Neutrophil (primary cell): ENCODE results near the gene ST8SIA2.

ENCODE experiments used
- H3K27ac ChIP-seq: fragments of 200-600 bp; sonication (generic); 2 replicates; pipeline ENCODE4 v1.5.1; 2016; ENCODE audit warnings: mild to moderate bottlenecking, moderate library complexity
- H3K27me3 ChIP-seq: fragments of 200-600 bp; sonication (generic); 2 replicates; pipeline ENCODE4 v1.6.0; 2016; ENCODE audit warnings: mild to moderate bottlenecking
- H3K36me3 ChIP-seq: fragments of 200-600 bp; sonication (generic); 2 replicates; pipeline ENCODE4 v1.5.1; 2017
- H3K4me1 ChIP-seq, 2 experiments: fragments of 200-600 bp in 1 of 2; sonication (generic) in 1 of 2; 1 replicate in 1 of 2; 2 replicates in 1 of 2; pipeline versions ENCODE4 v1.5.1 to v1.6.1; 2013 to 2016; ENCODE audit warnings: low read depth in 1 of 2, low read length in 1 of 2, mild to moderate bottlenecking in 1 of 2, moderate library complexity in 1 of 2; ENCODE audit not compliant: control insufficient read depth in 1 of 2, insufficient read depth in 1 of 2
- H3K4me3 ChIP-seq, 2 experiments: fragments of 200-600 bp in 1 of 2; sonication (generic) in 1 of 2; 1 replicate in 1 of 2; 2 replicates in 1 of 2; pipeline ENCODE4 v1.5.1; 2013 to 2016; ENCODE audit warnings: low read depth in 1 of 2, low read length in 1 of 2, mild to moderate bottlenecking in 1 of 2, moderate library complexity in 1 of 2
- H3K9me3 ChIP-seq: fragments of 200-600 bp; sonication (generic); 2 replicates; pipeline ENCODE4 v1.5.1; 2016
- TF ChIP-seq, protein P1 (sequence below): fragments of 200-600 bp; sonication (generic); IDR thresholded peaks from 2 replicates; pipeline ENCODE4 v1.5.1; 2016; ENCODE audit warnings: antibody characterized with exemption

ST8SIA2 gene

DNA sequence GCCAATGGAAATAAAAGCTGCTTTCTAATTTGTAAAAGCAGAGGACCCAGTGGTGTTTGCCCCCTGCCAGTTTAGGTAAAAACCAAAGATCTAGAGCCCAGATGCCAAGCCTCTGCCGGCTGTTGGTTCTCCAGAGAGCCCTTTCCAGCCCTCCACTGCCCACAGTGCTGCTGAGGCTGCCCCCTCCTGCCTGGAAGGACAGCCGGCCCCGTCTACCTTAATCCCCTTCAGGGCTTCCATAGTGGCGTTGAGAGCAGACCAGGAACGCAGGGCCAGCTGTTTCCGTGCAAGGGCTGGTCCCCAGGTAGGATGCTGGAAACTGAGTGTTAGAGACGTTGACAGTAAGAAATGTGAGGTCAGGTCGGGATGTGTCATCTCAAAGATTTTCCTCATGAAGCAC, 6.9 kb downstream of the ST8SIA2 start:
- H3K27ac ChIP-seq: no peak overlapping the region
- TF ChIP-seq, protein P1, sequence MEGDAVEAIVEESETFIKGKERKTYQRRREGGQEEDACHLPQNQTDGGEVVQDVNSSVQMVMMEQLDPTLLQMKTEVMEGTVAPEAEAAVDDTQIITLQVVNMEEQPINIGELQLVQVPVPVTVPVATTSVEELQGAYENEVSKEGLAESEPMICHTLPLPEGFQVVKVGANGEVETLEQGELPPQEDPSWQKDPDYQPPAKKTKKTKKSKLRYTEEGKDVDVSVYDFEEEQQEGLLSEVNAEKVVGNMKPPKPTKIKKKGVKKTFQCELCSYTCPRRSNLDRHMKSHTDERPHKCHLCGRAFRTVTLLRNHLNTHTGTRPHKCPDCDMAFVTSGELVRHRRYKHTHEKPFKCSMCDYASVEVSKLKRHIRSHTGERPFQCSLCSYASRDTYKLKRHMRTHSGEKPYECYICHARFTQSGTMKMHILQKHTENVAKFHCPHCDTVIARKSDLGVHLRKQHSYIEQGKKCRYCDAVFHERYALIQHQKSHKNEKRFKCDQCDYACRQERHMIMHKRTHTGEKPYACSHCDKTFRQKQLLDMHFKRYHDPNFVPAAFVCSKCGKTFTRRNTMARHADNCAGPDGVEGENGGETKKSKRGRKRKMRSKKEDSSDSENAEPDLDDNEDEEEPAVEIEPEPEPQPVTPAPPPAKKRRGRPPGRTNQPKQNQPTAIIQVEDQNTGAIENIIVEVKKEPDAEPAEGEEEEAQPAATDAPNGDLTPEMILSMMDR: no peak
- H3K9me3 ChIP-seq: no peaks in the 10 kb centered on the region
- H3K4me1 ChIP-seq: no peaks in the 10 kb centered on the region
- H3K27me3 ChIP-seq: peaks cover 70% of the 10 kb centered on the region
- H3K4me3 ChIP-seq: no peak overlapping the region
- no peaks in the 10 kb centered on the region for H3K36me3 ChIP-seq

DNA sequence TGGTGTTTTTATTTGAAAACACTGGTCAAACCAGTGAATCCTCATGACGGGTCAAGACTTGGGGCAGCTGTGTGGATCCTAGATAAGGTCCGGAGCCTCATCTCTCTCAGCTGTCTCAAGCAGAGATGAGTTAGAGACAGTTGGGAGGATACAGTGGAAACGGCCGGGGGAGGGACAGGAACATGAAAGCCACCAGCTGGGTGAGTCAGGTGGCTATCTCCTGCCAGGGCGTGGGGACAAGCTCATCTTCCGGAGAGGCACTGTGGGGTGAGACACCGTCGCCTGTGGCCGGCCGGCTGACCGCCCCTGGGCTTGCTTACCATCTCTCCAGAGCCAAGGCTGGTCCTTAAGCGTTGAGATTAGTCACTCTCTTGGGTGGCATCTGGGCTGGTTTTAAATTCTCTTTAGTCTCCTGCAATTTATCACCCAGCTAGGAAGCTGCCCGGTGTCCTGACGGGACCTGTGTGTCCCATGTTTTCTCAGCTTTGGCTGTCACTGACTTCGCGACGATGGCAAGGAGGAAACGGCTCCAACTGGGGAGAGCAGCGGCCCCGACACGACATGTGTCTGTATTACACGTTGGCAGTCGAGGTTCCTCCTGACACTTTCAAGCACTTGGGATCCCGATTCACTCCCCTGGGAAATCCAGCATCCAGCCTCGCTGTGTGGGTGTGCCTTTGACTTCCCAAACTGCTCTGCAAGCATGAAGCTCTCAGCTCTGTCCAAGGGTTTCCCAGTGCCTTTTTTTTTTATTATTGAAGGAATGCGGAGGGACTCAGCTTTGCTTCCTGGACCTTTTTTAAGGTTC, 7.5 kb downstream of the ST8SIA2 start:
- H3K4me1 ChIP-seq: no peaks in the 10 kb centered on the region
- TF ChIP-seq, protein P1: no peak
- no peak overlapping the region for H3K27ac ChIP-seq
- peaks cover 64% of the 10 kb centered on the region for H3K27me3 ChIP-seq
- H3K9me3 ChIP-seq: no peaks in the 10 kb centered on the region
- no peak overlapping the region for H3K4me3 ChIP-seq
- no peaks in the 10 kb centered on the region for H3K36me3 ChIP-seq

GRCh38 chr15:92402751-92403150, 9.1 kb downstream of the ST8SIA2 start:
- TF ChIP-seq, protein P1: no peak
- peaks cover 48% of the 10 kb centered on the region for H3K27me3 ChIP-seq
- no peaks in the 10 kb centered on the region for H3K36me3 ChIP-seq
- no peaks in the 10 kb centered on the region for H3K9me3 ChIP-seq
- no peaks in the 10 kb centered on the region for H3K4me1 ChIP-seq
- no peak overlapping the region for H3K27ac ChIP-seq
- no peak overlapping the region for H3K4me3 ChIP-seq

DNA sequence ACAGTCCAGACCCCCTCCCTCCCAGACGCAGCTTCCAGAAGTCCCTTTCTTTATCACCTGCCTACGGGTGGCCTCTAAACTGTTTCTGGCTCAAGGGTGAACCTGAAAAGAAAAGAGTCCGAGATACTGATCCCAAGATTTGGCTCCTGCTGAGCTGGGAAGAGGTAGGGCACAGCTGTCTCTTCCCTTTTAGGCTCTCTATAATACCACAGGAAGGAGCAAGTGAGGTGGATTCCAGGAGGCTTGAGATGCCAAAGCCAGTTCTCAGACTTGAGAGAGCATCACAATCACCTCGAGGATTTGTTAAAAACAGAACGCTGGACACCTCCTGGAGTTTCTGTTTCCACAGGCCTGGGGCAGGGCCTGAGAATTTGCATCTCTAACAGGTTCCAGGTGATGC, 12.3 kb downstream of the ST8SIA2 start:
- no peak overlapping the region for H3K27ac ChIP-seq
- TF ChIP-seq, protein P1: no peak
- H3K4me1 ChIP-seq: no peaks in the 10 kb centered on the region
- H3K36me3 ChIP-seq: no peaks in the 10 kb centered on the region
- no peak overlapping the region for H3K4me3 ChIP-seq
- H3K9me3 ChIP-seq: no peaks in the 10 kb centered on the region
- H3K27me3 ChIP-seq: peaks cover 26% of the 10 kb centered on the region

GRCh38 chr15:92407321-92407720, 13.6 kb downstream of the ST8SIA2 start:
- TF ChIP-seq, protein P1: no peak
- no peak overlapping the region for H3K27ac ChIP-seq
- no peak overlapping the region for H3K4me3 ChIP-seq
- H3K9me3 ChIP-seq: no peaks in the 10 kb centered on the region
- peaks cover 25% of the 10 kb centered on the region for H3K27me3 ChIP-seq
- H3K36me3 ChIP-seq: no peaks in the 10 kb centered on the region
- H3K4me1 ChIP-seq: no peaks in the 10 kb centered on the region
